Measurements from ENCODE around the gene SLITRK5. TPM values are rescaled to one million over a fixed set of nuclear protein-coding genes. Genes with fewer than 3 reads are reported as not detected.

SLITRK5 gene
- total and polyA plus RNA-seq, 2 experiments from 2014 or later, result 0.50 to 1.6 TPM

GRCh38 chr13:87675851-87676250, 4.7 kb downstream of the SLITRK5 start:
- no peak overlapping the region for H3K27ac ChIP-seq (ENCODE audit: low read depth)
- H3K27me3 Mint-ChIP-seq (ENCODE audit: insufficient read depth, low read depth, poor library complexity), result peaks cover 69% of the 10 kb centered on the region
- peak overlapping the region; percentile 99 for H3K4me2 ChIP-seq
- H3K4me1 ChIP-seq (ENCODE audit: insufficient read depth), result peaks cover 46% of the 10 kb centered on the region
- peaks cover 18% of the 10 kb centered on the region for H4K20me1 ChIP-seq (replicated peaks; ENCODE audit: insufficient read depth)
- no peaks in the 10 kb centered on the region for H3F3A ChIP-seq (replicated peaks; ENCODE audit: low read depth)
- peak overlapping the region; percentile 88 for H3K4me3 ChIP-seq
- H3K4me1 Mint-ChIP-seq, result peaks cover 37% of the 10 kb centered on the region
- H3K9me3 Mint-ChIP-seq, result peaks cover 16% of the 10 kb centered on the region
- DNase-seq (ENCODE audit: low spot score) (no peak), ATAC-seq (no peak)
- H3K79me2 ChIP-seq (replicated peaks; ENCODE audit: insufficient read depth), result no peaks in the 10 kb centered on the region
- TF ChIP-seq EZH2 (IDR thresholded peaks at IDR 0.05; ENCODE audit: low read depth, unreplicated experiment) (peak; percentile 35), ETS1 (IDR thresholded peaks at IDR 0.05) (no peak), ZNF114 (CRISPR knock-in tag; IDR thresholded peaks at IDR 0.05) (no peak)
- H3K36me3 Mint-ChIP-seq (ENCODE audit: low read depth), result peaks cover 14% of the 10 kb centered on the region
- H3K4me3 Mint-ChIP-seq, result no peak overlapping the region
- H3K36me3 ChIP-seq (ENCODE audit: insufficient read depth), result no peaks in the 10 kb centered on the region
- no peak overlapping the region for H2AFZ ChIP-seq
- no peaks in the 10 kb centered on the region for H3K9me2 ChIP-seq (ENCODE audit: insufficient read depth)
- H3K27me3 ChIP-seq (ENCODE audit: insufficient read depth), result peaks cover 66% of the 10 kb centered on the region
- no peak overlapping the region for H3K27ac Mint-ChIP-seq

GRCh38 chr13:87676254-87677042, 5.3 kb downstream of the SLITRK5 start:
- Histone ChIP-seq H3K36me3 (ENCODE audit: insufficient read depth) (no peaks in the 10 kb centered on the region), H3K4me1 (ENCODE audit: insufficient read depth) (peaks cover 46% of the 10 kb centered on the region), H3K27me3 (ENCODE audit: insufficient read depth) (peaks cover 66% of the 10 kb centered on the region), H4K20me1 (replicated peaks; ENCODE audit: insufficient read depth) (peaks cover 18% of the 10 kb centered on the region), H2AFZ (peak overlapping the region; percentile 63; the same call in 1 of the 2 replicates), H3K4me2 (peak overlapping the region; percentile 99), H3K4me3 (peak overlapping the region; percentile 88), H3F3A (replicated peaks; ENCODE audit: low read depth) (no peaks in the 10 kb centered on the region), H3K79me2 (replicated peaks; ENCODE audit: insufficient read depth) (no peaks in the 10 kb centered on the region), H3K27ac (ENCODE audit: low read depth) (no peak overlapping the region), H3K9me2 (ENCODE audit: insufficient read depth) (no peaks in the 10 kb centered on the region)
- no peak overlapping the region for H3K27ac Mint-ChIP-seq
- H3K4me3 Mint-ChIP-seq, result peak overlapping the region; percentile 85
- ATAC-seq (peak; percentile 7), DNase-seq (ENCODE audit: low spot score) (peak; percentile 76)
- peaks cover 65% of the 10 kb centered on the region for H3K27me3 Mint-ChIP-seq (ENCODE audit: insufficient read depth, low read depth, poor library complexity)
- H3K36me3 Mint-ChIP-seq (ENCODE audit: low read depth), result peaks cover 14% of the 10 kb centered on the region
- peaks cover 16% of the 10 kb centered on the region; the same call in 2 of the 3 replicates for H3K9me3 Mint-ChIP-seq
- H3K4me1 Mint-ChIP-seq, result peaks cover 37% of the 10 kb centered on the region
- TF ChIP-seq NANOG (IDR thresholded peaks at IDR 0.05; ENCODE audit: borderline replicate concordance) (no peak), CREB1 (CRISPR knock-in tag; IDR thresholded peaks at IDR 0.05; ENCODE audit: low read depth) (no peak), JUNB (IDR thresholded peaks at IDR 0.05; ENCODE audit: unreplicated experiment) (peak; percentile 76), REST (IDR thresholded peaks at IDR 0.05; ENCODE audit: unreplicated experiment) (no peak), CTCF (conservative IDR thresholded peaks at IDR 0.05; ENCODE audit: low read depth in 2 of 2) (no peak), EZH2 (IDR thresholded peaks at IDR 0.05; ENCODE audit: low read depth, unreplicated experiment) (peak; percentile 41), EZH2phosphoT487 (IDR thresholded peaks at IDR 0.05; ENCODE audit: unreplicated experiment) (no peak), ETS1 (IDR thresholded peaks at IDR 0.05) (no peak), POLR2AphosphoS5 (IDR thresholded peaks at IDR 0.05; ENCODE audit: low read depth) (no peak)

Measured in GM23338 (cell line).